GM23248 (cell line): ENCODE measurements around the gene COQ8B. TPM values are rescaled to one million over a fixed set of nuclear protein-coding genes. Genes with fewer than 3 reads are reported as not detected.

Experiments
- DNase-seq: peaks from one replicate; pipeline ENCODE4 v3.0.0-alpha.2; 2015
- H2AFZ ChIP-seq: fragments of 200-600 bp; sonication (generic); 2 replicates; pipeline ENCODE4 v1.6.1; 2016; ENCODE audit warnings: antibody characterized with exemption
- H3F3A ChIP-seq: fragments of 200-600 bp; sonication (generic); 2 replicates; pipeline ENCODE4 v1.6.1; 2016; ENCODE audit warnings: mild to moderate bottlenecking, antibody characterized with exemption, mixed run types; ENCODE audit not compliant: insufficient read depth
- H3K27ac ChIP-seq: fragments of 200-600 bp; sonication (generic); 2 replicates; pipeline ENCODE4 v1.5.1; 2016; ENCODE audit warnings: mild to moderate bottlenecking
- H3K27me3 ChIP-seq: fragments of 200-600 bp; sonication (generic); replicated peaks from 2 replicates; pipeline ENCODE4 v1.6.1; 2016; ENCODE audit warnings: mild to moderate bottlenecking; ENCODE audit not compliant: insufficient read depth
- H3K36me3 ChIP-seq: fragments of 200-600 bp; sonication (generic); 2 replicates; pipeline ENCODE4 v1.6.1; 2016; ENCODE audit warnings: low read depth, mild to moderate bottlenecking
- H3K4me1 ChIP-seq: fragments of 200-600 bp; sonication (generic); 2 replicates; pipeline ENCODE4 v1.6.1; 2016; ENCODE audit warnings: mild to moderate bottlenecking; ENCODE audit not compliant: insufficient read depth
- H3K4me2 ChIP-seq: fragments of 200-600 bp; sonication (generic); one replicate; pipeline ENCODE4 v1.6.1; 2016; ENCODE audit warnings: mild to moderate bottlenecking; ENCODE audit not compliant: unreplicated experiment
- H3K4me3 ChIP-seq: fragments of 200-600 bp; sonication (generic); 2 replicates; pipeline ENCODE4 v1.5.1; 2016; ENCODE audit warnings: mild to moderate bottlenecking
- H3K79me2 ChIP-seq: fragments of 200-600 bp; sonication (generic); 2 replicates; pipeline ENCODE4 v1.6.1; 2016; ENCODE audit warnings: mild to moderate bottlenecking; ENCODE audit not compliant: insufficient read depth
- H3K9ac ChIP-seq: fragments of 200-600 bp; sonication (generic); 2 replicates; pipeline ENCODE4 v1.6.1; 2016; ENCODE audit warnings: mild to moderate bottlenecking
- H3K9me2 ChIP-seq: fragments of 200-600 bp; sonication (generic); 2 replicates; pipeline ENCODE4 v1.6.1; 2016; ENCODE audit warnings: mixed run types, mild to moderate bottlenecking, moderate library complexity; ENCODE audit not compliant: insufficient read depth
- H3K9me3 ChIP-seq: fragments of 200-600 bp; sonication (generic); one replicate; pipeline ENCODE4 v1.6.1; 2017; ENCODE audit warnings: low read depth
- H4K20me1 ChIP-seq: fragments of 200-600 bp; sonication (generic); 2 replicates; pipeline ENCODE4 v1.6.0; 2016; ENCODE audit not compliant: insufficient read depth
- EZH2 ChIP-seq: fragments of 200-600 bp; sonication (generic); IDR thresholded peaks from 2 replicates; pipeline ENCODE4 v1.6.1; 2018; ENCODE audit warnings: antibody characterized with exemption, mild to moderate bottlenecking; ENCODE audit not compliant: insufficient read depth, poor library complexity, severe bottlenecking
- EZH2phosphoT487 ChIP-seq: fragments of 200-600 bp; sonication (generic); IDR thresholded peaks from 2 replicates; pipeline ENCODE4 v1.6.1; 2018; ENCODE audit warnings: antibody characterized with exemption, moderate library complexity, mild to moderate bottlenecking, low read depth; ENCODE audit not compliant: insufficient read depth
- WGBS, 2 experiments: methylation state at CpG; one replicate each; pipeline ENCODE4 v1.1.6; 2015 to 2017; ENCODE audit warnings: low lambda C conversion rate in 2 of 2, low coverage in 1 of 2; ENCODE audit errors: missing lambda C conversion rate in 2 of 2; 5-methylcytosine and 5-hydroxymethylcytosine counted together
- in situ Hi-C: fragments of 300-500 bp; cut with MboI; formaldehyde crosslinking; loops from 2 replicates; pipeline ENCODE4 v1.15.0; 2020
- polyA plus RNA-seq: library from polyadenylated mRNA; unstranded; fragments of >200 nt; fragmentation: Nextera tagmentation; extraction: Ambion mirVana; gene quantifications from 2 replicates; pipeline ENCODE4 v1.2.1, GENCODE V29; 2016
- total RNA-seq: library from RNA; depleted of rRNA; stranded (reverse); fragments of >200 nt; shearing (Covaris generic); gene quantifications from 2 replicates; pipeline ENCODE4 v1.2.3, GENCODE V29; 2014

COQ8B gene
- total and polyA plus RNA-seq, 2 experiments from 2014 or later, result 15.2 to 28.6 TPM

DNA sequence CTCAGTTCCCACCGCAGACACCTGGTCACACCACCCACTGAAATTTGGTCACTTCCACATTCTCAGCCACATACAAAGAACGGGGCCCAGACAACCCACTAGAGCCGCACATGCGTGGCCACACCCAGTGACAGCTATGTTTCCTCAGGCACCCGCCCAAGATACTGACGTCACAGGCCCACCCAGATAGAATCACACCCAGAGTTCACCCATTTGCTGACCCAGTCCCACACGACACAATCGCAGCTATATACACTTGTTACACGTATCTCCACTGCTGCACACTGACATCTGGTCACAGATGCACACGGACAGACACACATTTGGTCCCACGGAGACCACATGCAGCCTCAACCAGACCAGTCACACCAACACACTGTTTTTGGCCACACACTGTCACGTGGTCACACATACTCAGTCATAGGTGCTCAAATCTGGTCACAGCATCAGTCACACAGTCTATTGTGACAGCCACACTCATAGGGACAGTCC is 29.1 kb downstream of the COQ8B start:
- Histone ChIP-seq H3K4me3 (peak overlapping the region; percentile 88), H3K4me2 (peak overlapping the region; percentile 93), H3K36me3 (peaks cover 20% of the 10 kb centered on the region; the same call in 1 of the 2 replicates), H3F3A (peaks cover 5% of the 10 kb centered on the region; the same call in 1 of the 2 replicates), H3K27me3 (no peaks in the 10 kb centered on the region), H3K79me2 (peaks cover 40% of the 10 kb centered on the region), H2AFZ (no peak overlapping the region), H3K4me1 (peaks cover 17% of the 10 kb centered on the region), H3K9ac (peak overlapping the region; percentile 100), H4K20me1 (no peaks in the 10 kb centered on the region), H3K27ac (peak overlapping the region; percentile 89), H3K9me2 (no peaks in the 10 kb centered on the region), H3K9me3 (no peaks in the 10 kb centered on the region)
- TF ChIP-seq EZH2 (no peak), EZH2phosphoT487 (no peak)
- WGBS, 2 experiments, result 6 to 7% methylated on average over 12 of the region's 12 CpGs
- DNase-seq, result peak; percentile 95
- in situ Hi-C loops, result no loop called here

DNA sequence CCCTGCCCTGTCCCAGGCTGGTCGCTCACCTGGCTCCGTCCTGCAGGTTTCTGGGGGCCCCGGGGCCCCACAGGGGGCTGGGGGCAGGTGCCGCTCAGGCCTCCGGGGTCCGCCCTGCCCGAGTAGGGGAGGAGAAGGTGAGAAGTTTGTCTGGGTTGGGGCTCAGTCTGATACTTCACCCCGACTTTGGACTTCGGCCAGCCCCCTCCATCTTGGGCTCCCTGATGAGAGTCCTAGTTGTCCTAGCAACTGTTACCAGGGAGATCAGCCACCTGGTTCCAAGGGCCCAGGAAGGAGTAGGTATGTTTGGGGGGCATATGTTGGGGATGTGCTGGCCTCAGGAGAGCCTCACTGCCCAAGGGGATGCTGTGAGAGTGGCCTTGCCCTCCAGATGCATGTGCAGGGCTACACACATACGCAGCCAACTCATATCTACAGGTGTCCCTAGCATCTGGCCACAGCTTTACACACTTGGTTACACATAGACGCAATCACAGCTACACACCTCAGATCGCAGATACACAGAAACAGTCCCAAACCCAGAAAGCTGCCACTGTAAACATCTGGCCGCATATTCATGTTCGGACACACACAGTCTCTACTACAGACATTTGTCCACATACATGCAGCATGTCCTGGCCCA is 29.7 kb downstream of the COQ8B start:
- Histone ChIP-seq H3K4me1 (peaks cover 17% of the 10 kb centered on the region), H2AFZ (no peak overlapping the region), H4K20me1 (no peaks in the 10 kb centered on the region), H3K4me3 (no peak overlapping the region), H3K27ac (peak overlapping the region; percentile 89), H3K9me3 (no peaks in the 10 kb centered on the region), H3K27me3 (no peaks in the 10 kb centered on the region), H3F3A (peaks cover 5% of the 10 kb centered on the region; the same call in 1 of the 2 replicates), H3K4me2 (peak overlapping the region; percentile 93), H3K36me3 (peaks cover 25% of the 10 kb centered on the region; the same call in 1 of the 2 replicates), H3K79me2 (peaks cover 40% of the 10 kb centered on the region), H3K9me2 (no peaks in the 10 kb centered on the region), H3K9ac (peak overlapping the region; percentile 100)
- WGBS, 2 experiments, result 69 to 75% methylated on average over 11 to 14 of the region's 14 CpGs
- TF ChIP-seq EZH2 (no peak), EZH2phosphoT487 (no peak)
- in situ Hi-C loops, result no loop called here
- DNase-seq, result no peak

- Histone ChIP-seq H3K79me2 (peaks cover 40% of the 10 kb centered on the region), H3K27ac (no peak overlapping the region), H3K27me3 (no peaks in the 10 kb centered on the region), H3K9me2 (no peaks in the 10 kb centered on the region), H3K36me3 (peaks cover 28% of the 10 kb centered on the region; the same call in 1 of the 2 replicates), H3K4me1 (peaks cover 17% of the 10 kb centered on the region), H3K9me3 (no peaks in the 10 kb centered on the region), H4K20me1 (no peaks in the 10 kb centered on the region), H3K4me3 (no peak overlapping the region), H3K9ac (no peak overlapping the region), H2AFZ (no peak overlapping the region), H3F3A (peaks cover 5% of the 10 kb centered on the region; the same call in 1 of the 2 replicates), H3K4me2 (no peak overlapping the region)
- peak; percentile 46 for DNase-seq
- no peak for TF ChIP-seq EZH2phosphoT487
- TF ChIP-seq EZH2, result no peak
- WGBS, 2 experiments, result 32% methylated on average over 6 of the region's 6 CpGs
- in situ Hi-C loops, result no loop called here
Observed at GRCh38 chr19:40685563-40685962, 31.1 kb downstream of the COQ8B start.

GRCh38 chr19:40685016-40685526 is 31.6 kb downstream of the COQ8B start:
- no peak overlapping the region for H2AFZ ChIP-seq
- peaks cover 30% of the 10 kb centered on the region; the same call in 1 of the 2 replicates for H3K36me3 ChIP-seq
- no peak overlapping the region for H3K9ac ChIP-seq
- no peaks in the 10 kb centered on the region for H3K9me3 ChIP-seq
- H3K79me2 ChIP-seq, result peaks cover 37% of the 10 kb centered on the region
- H3K4me1 ChIP-seq, result peaks cover 17% of the 10 kb centered on the region
- H3F3A ChIP-seq, result peaks cover 5% of the 10 kb centered on the region; the same call in 1 of the 2 replicates
- no peaks in the 10 kb centered on the region for H4K20me1 ChIP-seq
- no peak overlapping the region for H3K27ac ChIP-seq
- DNase-seq, result no peak
- 77 to 83% methylated on average over 3 of the region's 3 CpGs for WGBS, 2 experiments
- H3K4me3 ChIP-seq, result no peak overlapping the region
- TF ChIP-seq EZH2 (no peak), EZH2phosphoT487 (no peak)
- no peak overlapping the region for H3K4me2 ChIP-seq
- in situ Hi-C loops, result no loop called here
- H3K27me3 ChIP-seq, result no peaks in the 10 kb centered on the region
- no peaks in the 10 kb centered on the region for H3K9me2 ChIP-seq
